Sigmoid colon (tissue), 7 donors: Measurements from ENCODE around the gene SIPA1L3. TPM values are rescaled to one million over a fixed set of nuclear protein-coding genes. Genes with fewer than 3 reads are reported as not detected.
A peak's percentile ranks its signal among the peaks of the same experiment; 100 is the strongest.

ENCODE experiments used
- DNase-seq: peaks from one replicate; pipeline ENCODE4 v3.0.0-alpha.2; 2019
- H3K27ac ChIP-seq, 4 donors: fragments of 200-600 bp; sonication (generic); one replicate each; pipeline ENCODE4 v1.5.1; 2016 to 2019; ENCODE audit warnings: mild to moderate bottlenecking in 1 of 4
- H3K27me3 ChIP-seq, 3 donors: fragments of 200-600 bp; sonication (generic); one replicate each; pipeline ENCODE4 v1.5.1; 2019; ENCODE audit warnings: mild to moderate bottlenecking in 1 of 3
- H3K36me3 ChIP-seq, 4 donors: fragments of 200-600 bp; sonication (generic); one replicate each; pipeline ENCODE4 v1.5.1; 2016 to 2019
- H3K4me1 ChIP-seq, 4 donors: fragments of 200-600 bp; sonication (generic); one replicate each; pipeline ENCODE4 v1.5.1; 2017 to 2019
- H3K4me3 ChIP-seq, 4 donors: fragments of 200-600 bp; sonication (generic); one replicate each; pipeline ENCODE4 v1.5.1; 2017 to 2019; ENCODE audit warnings: mild to moderate bottlenecking in 2 of 4, moderate library complexity in 1 of 4
- H3K9me3 ChIP-seq, 4 donors: fragments of 200-600 bp in 3 of 4; sonication (generic) in 3 of 4; one replicate each; pipeline versions ENCODE4 v1.5.1 to v1.6.1; 2013 to 2019
- CTCF ChIP-seq, 4 experiments: fragments of 450-650 bp in 3 of 4; fragments of 200-600 bp in 1 of 4; IDR thresholded peaks; one replicate each; pipeline ENCODE4 v1.5.1; 2016 to 2019; ENCODE audit warnings: antibody characterized with exemption in 4 of 4, mild to moderate bottlenecking in 3 of 4, moderate library complexity in 2 of 4
- EP300 ChIP-seq, 4 donors: sonication (generic); formaldehyde crosslinking; IDR thresholded peaks; one replicate each; pipeline ENCODE4 v1.6.1; 2017; ENCODE audit warnings: antibody characterized with exemption in 4 of 4
- POLR2A ChIP-seq, 2 donors: fragments of 450-650 bp; IDR thresholded peaks; one replicate each; pipeline ENCODE4 v1.6.1; 2016; ENCODE audit warnings: antibody characterized with exemption in 2 of 2, mild to moderate bottlenecking in 2 of 2, moderate library complexity in 2 of 2
- POLR2AphosphoS5 ChIP-seq, 4 donors: sonication (generic); formaldehyde crosslinking; IDR thresholded peaks; one replicate each; pipeline ENCODE4 v1.6.1; 2017; ENCODE audit warnings: antibody characterized with exemption in 4 of 4
- WGBS, 2 donors: extraction: QIAGEN DNeasy Blood & Tissue Kit; methylation state at CpG; one replicate each; pipeline ENCODE4 v1.1.7; 2013; 5-methylcytosine and 5-hydroxymethylcytosine counted together
- intact Hi-C: fragments of 100-400 bp; cut with DNase I; formaldehyde crosslinking; loops from one replicate; pipeline ENCODE4 v1.15.1; 2023
- polyA plus RNA-seq, 3 donors: library from polyadenylated mRNA; stranded (reverse); fragments of 200-250 nt; gene quantifications; one replicate each; pipeline ENCODE4 v1.2.3, GENCODE V29; 2013
- total RNA-seq, 4 donors: library from RNA; depleted of rRNA; stranded (reverse); fragments of >200 nt; gene quantifications; one replicate each; pipeline ENCODE4 v1.1.0, GENCODE V29; 2016
- donor health status: healthy with polysubstance abuse.
- donor health status: Bipolar disorder and iron deficiency.
- donor health status: healthy.

SIPA1L3 gene
- total and polyA plus RNA-seq, 7 donors, result 7.7 to 47.9 (median 9.9) TPM

DNA sequence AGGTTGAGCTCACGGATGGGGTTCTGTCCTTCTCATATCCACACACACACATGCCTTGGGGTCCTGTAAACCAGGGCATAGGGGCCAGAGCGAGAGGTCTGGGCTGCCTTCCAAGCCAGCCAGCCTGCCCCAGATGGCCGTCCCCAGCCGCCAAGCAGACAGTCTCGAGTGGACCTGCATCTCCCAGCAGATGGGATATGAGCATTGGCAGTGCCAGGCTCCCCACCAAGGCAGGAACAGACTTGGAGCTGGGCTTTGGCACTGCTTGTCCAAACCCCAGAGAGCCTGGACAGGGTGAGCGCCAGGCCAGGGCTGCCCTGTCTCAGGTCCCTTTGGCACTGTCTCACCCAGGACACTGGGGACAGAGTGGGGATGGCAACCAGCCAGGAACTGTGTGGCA is 186.6 kb downstream of the SIPA1L3 start:
- H3K9me3 ChIP-seq, result no peaks in the 10 kb centered on the region
- H3K36me3 ChIP-seq, result peaks cover 0 to 11% (median 4%) of the 10 kb centered on the region in 4 donors
- H3K4me3 ChIP-seq, result no peak overlapping the region
- no peak overlapping the region for H3K27ac ChIP-seq
- no peaks in the 10 kb centered on the region for H3K27me3 ChIP-seq
- H3K4me1 ChIP-seq, result peaks cover 0 to 4% (median 0%) of the 10 kb centered on the region in 4 donors
- 89 to 91% methylated on average over 6 of the region's 6 CpGs for WGBS, 2 donors
- no peak for TF ChIP-seq CTCF (IDR thresholded peaks at IDR 0.05)
- no peak for TF ChIP-seq POLR2AphosphoS5 (IDR thresholded peaks at IDR 0.05)
- TF ChIP-seq POLR2A (IDR thresholded peaks at IDR 0.05), result no peak
- no peak for TF ChIP-seq EP300 (IDR thresholded peaks at IDR 0.05)
- intact Hi-C loops, result loop anchor here (10.0 kb wide), 1 partner anchor 189 kb away; the partner anchor contains the start of genes SIPA1L3 and WDR87
- DNase-seq, result no peak

DNA sequence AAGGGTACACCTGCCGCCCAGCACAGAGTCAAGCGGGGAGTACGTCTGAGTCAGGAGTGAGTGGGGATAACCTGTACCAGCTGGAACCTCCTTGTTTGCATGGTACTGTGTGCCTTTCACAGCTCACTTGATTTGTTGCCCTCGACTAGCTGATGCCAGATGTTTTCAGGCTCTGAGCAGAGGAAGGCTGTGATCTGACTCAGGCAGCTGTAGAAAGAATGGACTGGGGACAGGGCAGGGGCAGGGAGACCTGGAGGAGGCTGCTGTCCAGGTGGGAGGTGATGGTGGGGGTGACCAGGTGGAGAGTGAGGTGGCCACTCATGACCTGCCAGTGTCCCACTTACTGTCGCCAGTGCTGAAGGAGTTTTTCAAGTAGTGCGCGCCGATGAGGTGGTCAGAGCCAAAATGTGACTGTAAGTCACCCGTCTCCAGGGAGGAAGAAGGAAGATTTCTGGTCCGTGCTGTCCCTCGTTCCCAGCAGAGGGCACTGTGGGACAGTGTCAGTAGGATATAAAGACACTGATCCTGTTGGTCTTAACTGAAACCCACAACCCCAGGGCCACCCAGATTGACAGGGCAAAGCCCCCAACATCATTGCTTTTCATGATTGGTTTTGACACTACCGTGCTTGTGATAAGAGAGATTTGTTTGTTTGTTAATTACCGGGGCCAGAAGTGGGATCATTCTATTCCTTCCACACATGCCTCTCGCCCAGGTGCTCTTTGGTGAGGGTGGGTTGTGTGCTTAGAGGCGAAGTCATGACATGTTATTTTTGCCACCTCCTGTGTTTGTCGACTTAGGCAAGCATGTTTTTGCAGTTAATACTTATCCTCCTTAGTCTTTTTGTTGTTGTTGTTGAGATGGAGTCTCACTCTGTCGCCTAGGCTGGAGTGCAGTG is 188.7 kb downstream of the SIPA1L3 start:
- H3K36me3 ChIP-seq, result peaks cover 11 to 14% (median 12%) of the 10 kb centered on the region in 4 donors
- no peak overlapping the region for H3K4me3 ChIP-seq
- no peak for DNase-seq
- WGBS, 2 donors, result 62 to 64% methylated on average over 17 of the region's 17 CpGs
- no peak overlapping the region for H3K27ac ChIP-seq
- H3K27me3 ChIP-seq, result no peaks in the 10 kb centered on the region
- intact Hi-C loops, result loop anchor here (10.0 kb wide), 1 partner anchor 191 kb away; the partner anchor contains the start of genes SIPA1L3 and WDR87
- H3K4me1 ChIP-seq, result peaks cover 0 to 4% (median 0%) of the 10 kb centered on the region in 4 donors
- H3K9me3 ChIP-seq, result peaks cover 0 to 2% (median 0%) of the 10 kb centered on the region in 4 donors
- TF ChIP-seq POLR2A (IDR thresholded peaks at IDR 0.05) (no peak), POLR2AphosphoS5 (IDR thresholded peaks at IDR 0.05) (no peak), CTCF (IDR thresholded peaks at IDR 0.05) (peak in 3 of 4 experiments; percentile 15 to 45 (median 20))

- Histone ChIP-seq H3K4me3 (no peak overlapping the region), H3K4me1 (peaks cover 0 to 4% (median 0%) of the 10 kb centered on the region in 4 donors), H3K27ac (no peak overlapping the region), H3K27me3 (no peaks in the 10 kb centered on the region), H3K36me3 (peaks cover 11 to 41% (median 21%) of the 10 kb centered on the region in 4 donors), H3K9me3 (peaks cover 0 to 2% (median 0%) of the 10 kb centered on the region in 4 donors)
- TF ChIP-seq CTCF (IDR thresholded peaks at IDR 0.05), result no peak
- 96 to 98% methylated on average over 8 of the region's 8 CpGs for WGBS, 2 donors
- intact Hi-C loops, result loop anchor here (10.0 kb wide), 1 partner anchor 195 kb away; the partner anchor contains the start of genes SIPA1L3 and WDR87
- no peak for DNase-seq
Measured at GRCh38 chr19:38099966-38100365, 193.0 kb downstream of the SIPA1L3 start.

GRCh38 chr19:38100589-38100988 is 193.6 kb downstream of the SIPA1L3 start:
- peaks cover 11 to 41% (median 21%) of the 10 kb centered on the region in 4 donors for H3K36me3 ChIP-seq
- no peaks in the 10 kb centered on the region for H3K27me3 ChIP-seq
- no peak overlapping the region for H3K27ac ChIP-seq
- WGBS, 2 donors, result 94 to 97% methylated on average over 8 of the region's 8 CpGs
- DNase-seq, result no peak
- no peak overlapping the region for H3K4me3 ChIP-seq
- intact Hi-C loops, result no loop called here
- TF ChIP-seq POLR2A (IDR thresholded peaks at IDR 0.05), result no peak
- no peak for TF ChIP-seq POLR2AphosphoS5 (IDR thresholded peaks at IDR 0.05)
- TF ChIP-seq EP300 (IDR thresholded peaks at IDR 0.05), result no peak
- no peak for TF ChIP-seq CTCF (IDR thresholded peaks at IDR 0.05)
- peaks cover 0 to 2% (median 0%) of the 10 kb centered on the region in 4 donors for H3K4me1 ChIP-seq
- H3K9me3 ChIP-seq, result peaks cover 0 to 2% (median 0%) of the 10 kb centered on the region in 4 donors
